KG1 (cell line): Measurements from ENCODE around the gene CCM2.

Source experiments
- DNase-seq: peaks from one replicate; lab custom pipeline; 2025; lab: John Stamatoyannopoulos, UW

Gene CCM2

DNA sequence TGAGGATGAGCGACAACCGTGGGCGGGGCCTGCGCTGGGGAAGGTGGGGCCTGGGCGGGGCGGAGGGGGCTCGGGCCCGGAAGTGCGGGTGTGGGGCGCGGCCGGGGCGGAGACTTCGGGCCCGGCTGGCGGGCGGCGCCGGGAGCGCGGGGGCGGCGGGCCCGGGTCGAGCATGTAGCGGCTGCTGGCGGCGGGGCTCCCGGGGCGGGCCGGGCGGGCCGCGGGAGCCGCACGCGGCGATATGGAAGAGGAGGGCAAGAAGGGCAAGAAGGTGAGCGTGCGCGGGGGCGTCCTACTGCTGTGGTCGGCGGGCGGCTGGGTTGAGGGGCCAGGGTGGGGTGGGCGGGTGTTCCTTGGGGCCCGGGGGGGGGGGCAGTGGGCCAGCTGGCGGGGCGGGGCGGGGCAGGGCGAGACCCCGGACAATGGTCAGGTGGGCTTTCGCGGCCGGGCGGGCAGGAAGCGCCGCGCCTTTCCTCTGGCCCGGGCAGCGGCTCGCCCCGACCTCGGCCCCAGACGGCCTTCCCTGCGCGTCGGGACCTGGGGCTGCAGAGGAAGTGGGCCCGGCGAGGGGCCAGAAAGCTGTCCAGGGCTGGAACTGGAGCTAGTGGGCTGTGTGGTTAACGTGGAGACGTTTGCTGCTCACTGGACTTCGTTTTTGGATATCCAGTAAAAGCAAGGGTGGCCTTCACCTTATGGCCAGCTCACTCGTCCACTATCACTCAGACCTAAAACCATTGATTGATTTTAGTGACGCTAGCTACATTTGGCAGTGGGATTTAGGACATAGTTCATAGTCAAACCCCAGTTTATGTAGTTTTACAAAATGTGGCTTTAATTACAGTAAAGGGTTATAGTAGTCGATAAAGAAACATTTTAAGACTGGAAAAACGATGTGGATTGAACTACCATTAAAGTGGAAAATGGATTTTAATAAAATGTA lies at the start of gene CCM2:
TSS of gene CCM2 (plus strand) at position 109 of the 940 bp plus-strand sequence. CDS start at position 242, 133 bp downstream.
- no peak for DNase-seq

DNA sequence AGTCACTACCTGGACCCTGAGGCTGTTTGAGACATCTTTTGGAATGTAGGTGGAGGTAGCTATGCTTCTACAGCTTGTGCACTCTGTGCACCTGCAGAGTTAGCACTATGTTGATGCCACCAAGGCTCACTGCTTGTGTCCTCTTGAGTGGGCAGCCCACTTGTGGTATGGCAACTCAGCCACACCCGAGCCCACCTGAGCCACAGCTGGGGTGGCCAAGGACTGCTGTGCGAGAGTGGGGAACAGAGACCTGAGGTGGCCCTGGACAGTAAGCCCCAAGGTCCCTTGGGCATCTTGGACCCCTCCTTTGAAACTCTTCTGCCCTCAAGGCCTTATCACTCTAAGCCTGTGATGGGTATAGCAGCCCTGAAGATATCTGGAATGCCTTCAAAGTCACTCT lies 46.8 kb upstream of the CCM2 start:
- no peak for DNase-seq

DNA sequence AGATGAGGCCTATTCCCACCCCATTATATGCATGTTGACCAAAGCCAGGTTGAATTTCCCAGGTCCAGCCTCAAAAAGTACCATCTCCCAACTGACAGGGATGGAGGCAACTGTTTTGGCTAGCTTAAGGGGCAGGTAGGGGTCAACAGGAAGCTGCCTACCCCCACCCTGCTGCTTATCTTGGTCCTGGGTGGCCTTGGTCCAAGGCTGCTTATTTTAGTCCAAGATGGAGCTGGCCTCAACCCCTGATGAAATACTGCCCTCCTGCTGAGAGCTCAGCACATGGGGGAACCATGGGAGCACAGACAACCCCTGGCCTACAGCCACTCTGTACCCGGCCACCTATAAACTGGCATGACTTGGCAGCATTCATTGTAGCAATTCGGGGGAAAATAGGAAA lies 44.3 kb upstream of the CCM2 start:
- no peak for DNase-seq

- DNase-seq = no peak
Measured at GRCh38 chr7:44956157-44956766, 43.7 kb upstream of the CCM2 start.

DNA sequence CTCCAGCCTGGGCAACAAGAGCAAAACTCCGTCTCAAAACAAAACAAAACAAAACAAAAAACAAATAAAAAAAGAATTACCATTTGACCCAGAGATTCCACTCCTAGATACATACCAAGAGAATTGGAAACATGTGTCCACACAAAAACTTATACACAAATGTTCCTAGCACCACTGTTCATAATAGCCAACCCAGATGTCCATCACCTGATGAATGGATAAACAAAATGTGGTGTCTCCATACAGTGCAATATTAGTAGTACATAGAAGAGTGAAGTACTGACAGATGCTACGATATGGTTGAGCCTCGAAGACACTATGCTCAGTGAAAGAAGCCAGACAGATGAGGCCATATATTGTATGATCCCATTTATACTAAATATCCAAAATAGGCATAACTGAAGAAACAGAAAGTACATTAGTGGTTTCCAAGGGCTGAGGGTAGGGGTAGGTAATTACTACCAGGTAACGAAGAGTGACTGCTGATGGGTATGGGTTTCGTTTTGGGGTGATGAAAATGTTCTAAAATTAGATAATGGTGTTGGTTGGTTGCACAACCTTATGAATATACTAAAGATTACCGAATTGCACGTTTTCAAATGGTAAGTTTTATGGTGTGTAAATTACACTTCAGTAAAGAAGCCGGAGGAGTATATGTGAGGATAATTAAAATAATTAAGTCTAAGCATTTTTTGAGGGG lies 41.2 kb upstream of the CCM2 start:
- DNase-seq = no peak

DNA sequence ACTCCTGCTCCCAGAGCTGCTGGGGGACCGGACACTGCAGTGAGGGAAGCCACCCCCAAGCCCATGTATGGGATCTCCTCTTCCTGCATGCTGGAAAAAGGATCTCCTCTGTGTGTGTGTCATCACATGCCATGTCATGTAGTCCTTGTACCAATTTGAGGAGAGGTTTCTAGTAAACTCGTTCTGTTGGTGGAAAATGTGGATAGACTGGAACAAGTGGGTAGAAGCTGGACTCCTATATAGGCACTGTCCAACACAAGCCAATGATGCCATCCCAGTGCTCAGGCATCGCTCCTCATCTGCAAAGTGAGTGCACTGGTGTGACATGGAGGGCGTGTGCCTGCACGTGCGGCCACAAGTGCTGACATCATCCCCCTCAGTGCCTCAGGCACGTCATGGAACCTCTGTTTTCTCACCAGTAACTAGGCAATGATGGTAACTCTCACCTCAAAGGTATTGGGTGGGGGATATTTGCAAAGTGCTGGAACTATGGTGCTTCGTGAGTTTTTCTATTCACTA lies 40.5 kb upstream of the CCM2 start:
- DNase-seq = no peak

DNA sequence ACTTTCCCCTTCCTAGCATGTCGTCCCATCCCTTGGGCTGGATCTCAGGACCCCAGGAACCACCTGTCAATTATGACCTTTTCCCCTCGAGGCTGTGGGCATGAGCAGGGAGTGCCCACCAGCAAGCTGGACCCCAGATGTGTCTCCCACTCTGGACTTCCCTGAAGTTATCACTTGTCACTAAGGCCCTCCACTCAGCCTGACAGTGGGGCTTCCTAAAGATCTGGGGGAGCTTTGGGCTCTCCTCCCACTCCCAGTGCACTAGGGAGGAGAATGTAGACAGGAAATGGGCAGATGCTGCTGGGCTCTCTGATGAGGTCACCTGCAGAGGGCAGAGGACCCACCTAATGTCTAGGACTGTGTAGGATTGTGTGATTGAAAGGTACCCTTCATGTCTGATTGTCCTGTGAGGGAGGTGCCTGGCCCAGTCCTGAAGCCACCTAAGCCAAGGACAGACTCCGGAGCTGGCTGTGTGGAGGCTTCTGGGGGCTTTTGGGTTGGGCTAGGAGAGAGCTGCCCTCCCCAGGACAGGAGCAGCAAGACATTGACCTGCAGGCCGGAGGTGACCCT lies 39.9 kb upstream of the CCM2 start:
- no peak for DNase-seq

DNA sequence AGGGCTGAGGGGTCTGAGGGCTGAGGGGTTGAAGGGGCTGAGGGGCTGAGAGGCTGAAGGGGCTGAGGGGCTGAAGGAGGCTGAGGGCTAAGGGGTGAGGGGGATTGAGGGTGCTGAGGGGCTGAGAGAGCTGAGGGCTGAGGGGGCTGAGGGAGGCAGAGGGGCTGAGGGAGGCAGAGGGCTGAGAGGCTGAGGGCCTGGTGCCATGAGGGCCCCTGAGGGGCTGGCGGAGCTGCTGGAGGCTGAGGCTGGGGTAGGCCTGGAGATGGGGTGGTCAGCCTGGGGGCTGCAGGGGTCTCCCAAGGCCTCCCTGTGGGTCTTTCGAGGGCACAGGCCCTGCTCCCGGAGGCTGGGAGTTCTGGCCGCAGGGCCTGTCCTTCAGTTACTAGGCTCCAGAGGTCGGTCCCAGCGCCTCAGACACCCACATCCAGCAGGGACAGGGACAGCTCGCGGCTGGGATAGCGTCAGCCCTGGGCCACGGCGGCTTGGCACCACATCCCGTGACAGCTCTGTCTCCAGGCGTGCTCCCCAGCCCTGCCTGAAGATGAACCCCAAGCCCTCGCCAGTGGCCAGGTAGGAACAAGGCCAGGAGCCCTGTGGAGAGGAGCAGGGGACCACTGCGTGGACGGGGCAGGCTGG lies 38.0 kb upstream of the CCM2 start:
- DNase-seq = no peak

DNA sequence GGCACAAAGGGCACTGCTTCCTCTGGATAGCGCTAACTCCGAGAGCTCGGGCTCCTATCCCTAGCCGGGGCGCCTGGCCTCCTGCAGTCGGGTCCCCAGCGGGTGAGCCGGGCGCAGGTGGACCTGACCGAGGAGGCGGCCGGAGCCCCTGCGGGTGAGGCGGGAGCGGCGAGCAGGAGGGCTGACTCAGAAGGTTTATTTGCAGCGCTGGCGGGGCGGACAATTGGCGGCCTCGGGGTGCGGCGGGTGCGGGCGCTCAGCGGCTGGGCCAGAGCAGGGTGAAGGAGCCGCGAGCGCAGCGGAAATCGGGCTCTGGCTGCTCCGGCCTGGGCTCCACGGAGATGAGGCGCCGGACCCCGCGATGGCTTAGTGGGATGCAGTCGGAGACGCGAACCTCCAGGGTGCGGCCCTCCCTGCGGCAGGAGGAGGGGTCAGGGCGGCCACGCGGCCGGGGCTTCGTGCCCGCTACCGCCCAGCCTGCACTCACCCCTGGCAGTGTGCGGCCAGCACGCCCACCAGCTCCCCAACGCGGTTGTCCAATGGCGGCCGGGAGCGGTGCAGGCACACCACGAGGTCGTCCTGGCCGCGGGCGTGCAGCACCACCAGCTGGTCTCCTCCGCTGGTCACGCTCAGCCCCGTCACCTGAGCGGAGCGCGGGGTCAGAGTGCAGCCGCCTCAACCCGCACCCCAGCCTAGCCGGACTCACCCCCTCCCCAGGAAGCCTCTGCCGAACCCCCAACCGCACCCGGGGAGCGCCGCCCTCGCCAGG lies 37.3 kb upstream of the CCM2 start:
- no peak for DNase-seq

- no peak for DNase-seq
Measured at GRCh38 chr7:44963364-44964290, 36.4 kb upstream of the CCM2 start.

GRCh38 chr7:44964384-44964830 lies 35.6 kb upstream of the CCM2 start:
- DNase-seq = no peak

DNA sequence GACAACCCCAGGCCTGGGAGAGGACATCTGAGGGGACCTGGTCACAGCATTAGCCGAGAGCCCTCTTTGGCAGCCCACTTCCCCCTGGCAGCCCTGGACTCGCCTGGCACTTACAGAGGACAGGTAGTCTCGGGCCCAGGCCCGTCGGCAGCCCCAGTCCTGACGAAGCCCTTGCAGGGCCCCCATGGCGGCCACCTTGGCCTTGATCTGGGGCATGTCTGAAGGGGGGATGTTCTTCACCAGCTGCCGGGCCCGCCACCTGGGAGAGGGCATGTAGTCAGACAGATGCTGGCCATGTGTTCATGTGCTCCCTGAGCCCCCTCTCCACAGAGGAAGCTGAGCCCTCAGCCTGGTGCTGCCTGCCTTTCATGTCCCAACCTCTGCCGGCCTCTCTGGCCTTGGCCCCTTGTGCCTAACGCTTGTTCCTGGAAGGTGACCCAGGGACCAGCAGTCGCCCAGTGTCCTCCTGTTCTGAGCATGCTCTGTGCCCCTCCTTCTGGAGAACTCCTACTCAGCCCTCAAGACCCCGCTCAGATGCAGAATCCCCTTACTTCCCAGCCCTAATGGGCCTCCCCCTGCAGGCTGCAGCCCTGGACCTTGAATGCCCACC lies 35.1 kb upstream of the CCM2 start:
- no peak for DNase-seq

- no peak for DNase-seq
Measured at GRCh38 chr7:44965441-44965903, 34.5 kb upstream of the CCM2 start.

- no peak for DNase-seq
Measured at GRCh38 chr7:44965937-44966730, 33.9 kb upstream of the CCM2 start.

DNA sequence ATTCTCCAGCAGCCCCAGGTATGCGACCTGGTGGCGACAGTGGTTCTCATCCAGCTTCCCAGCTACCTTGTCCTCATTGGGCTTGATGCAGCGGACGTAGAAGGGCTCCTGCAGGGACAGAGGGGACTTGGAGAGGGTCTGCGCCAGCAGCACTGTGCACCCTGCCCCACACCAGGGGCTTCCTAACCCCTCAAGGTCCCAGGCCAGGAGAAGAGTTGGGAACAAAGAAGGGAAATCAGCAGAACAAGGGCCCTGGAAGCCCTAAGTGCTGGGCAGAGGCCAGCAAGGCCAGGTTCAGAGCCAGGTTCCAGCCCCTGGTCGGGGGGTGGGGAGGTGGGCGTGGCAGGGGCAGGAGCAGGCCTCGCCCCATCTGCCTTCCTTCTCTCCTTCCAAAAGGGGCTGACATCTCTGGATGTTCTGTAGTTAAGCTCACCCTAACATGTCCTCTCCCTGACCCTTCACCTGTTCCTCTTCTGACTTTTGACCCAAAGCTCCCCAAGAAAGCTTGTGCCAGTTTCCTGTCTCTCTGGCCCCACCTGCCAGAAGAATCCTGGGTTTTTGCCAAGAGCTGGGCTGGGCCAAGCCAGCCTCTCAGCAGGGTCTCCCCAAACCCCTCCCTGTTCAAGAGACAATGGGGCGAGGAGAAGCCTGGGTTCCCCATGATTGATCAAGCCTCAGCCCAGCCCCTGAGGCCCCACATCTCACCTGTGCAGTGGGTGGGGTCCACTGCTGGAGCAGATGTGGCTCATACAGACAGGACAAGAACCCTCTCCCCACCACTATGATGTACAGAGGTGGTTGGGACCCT lies 33.1 kb upstream of the CCM2 start:
- DNase-seq = no peak

DNA sequence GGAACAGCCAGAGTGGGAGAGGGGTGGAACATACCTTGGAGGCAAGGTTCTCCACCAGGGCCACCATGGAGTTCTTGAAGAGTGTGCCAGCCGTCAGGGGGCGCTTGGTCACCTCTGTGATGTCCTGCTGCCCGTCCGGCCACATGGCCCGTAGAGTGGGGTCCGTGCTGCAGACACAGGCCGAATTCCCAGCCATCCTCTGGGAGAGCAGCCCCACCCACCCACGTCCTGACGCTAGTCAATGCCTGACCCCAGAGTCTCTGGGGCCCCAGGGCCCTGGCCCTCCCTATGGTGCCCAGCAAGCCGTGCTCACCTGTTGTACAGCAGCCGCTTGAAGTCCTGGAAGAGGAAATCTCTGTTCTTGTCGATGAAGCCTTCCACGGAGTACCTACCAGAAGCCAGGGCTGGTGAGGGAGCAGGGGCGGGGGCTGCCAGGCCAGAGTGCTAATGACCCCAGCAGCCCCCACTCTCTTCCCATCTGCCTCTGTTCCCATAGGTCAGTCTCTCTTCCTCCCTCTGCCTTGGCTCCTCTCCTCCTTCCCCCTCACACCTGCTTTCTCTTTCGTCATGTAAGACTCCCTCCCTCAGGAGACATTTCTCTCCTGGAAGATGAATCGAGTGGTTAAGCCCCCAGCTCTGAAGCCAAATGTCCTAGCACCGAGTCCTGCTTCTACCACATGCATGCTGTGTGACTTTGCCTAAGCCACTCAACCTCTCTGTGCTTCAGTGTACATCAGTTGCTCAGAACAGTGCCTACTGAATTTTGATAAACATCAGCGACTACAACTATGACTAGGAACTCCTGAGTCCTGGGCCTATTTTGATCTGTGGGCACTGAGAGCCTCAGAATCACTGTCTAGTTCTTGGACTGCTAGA lies 32.2 kb upstream of the CCM2 start:
- no peak for DNase-seq
